Transverse colon (tissue), 4 donors: ENCODE measurements around the gene RIC8A. TPM values are rescaled to one million over a fixed set of nuclear protein-coding genes. Genes with fewer than 3 reads are reported as not detected.
A peak's percentile ranks its signal among the peaks of the same experiment; 100 is the strongest.

Experiments
- DNase-seq: peaks from one replicate; pipeline ENCODE4 v3.0.0-alpha.2; 2019
- H3K27ac ChIP-seq, 4 donors: fragments of 200-600 bp; sonication (generic); 2 replicates each; pipeline ENCODE4 v1.5.1; 2016 to 2018; ENCODE audit warnings: inconsistent platforms in 4 of 4
- H3K27me3 ChIP-seq: fragments of 200-600 bp; sonication (generic); 2 replicates; pipeline ENCODE4 v1.5.1; 2017; ENCODE audit warnings: inconsistent platforms
- H3K36me3 ChIP-seq, 4 donors: fragments of 200-600 bp; sonication (generic); 2 replicates each; pipeline ENCODE4 v1.5.1; 2017 to 2019; ENCODE audit warnings: inconsistent platforms in 4 of 4
- H3K4me1 ChIP-seq, 4 donors: fragments of 200-600 bp; sonication (generic); 2 replicates each; pipeline ENCODE4 v1.5.1; 2017 to 2020; ENCODE audit warnings: inconsistent platforms in 4 of 4
- H3K4me3 ChIP-seq, 4 donors: fragments of 200-600 bp; sonication (generic); 1 replicate in 1 of 4; 2 replicates in 3 of 4; pipeline versions ENCODE4 v1.5.1 to v1.6.1; 2017 to 2019; ENCODE audit warnings: inconsistent platforms in 4 of 4
- H3K9me3 ChIP-seq, 2 donors: fragments of 200-600 bp; sonication (generic); 2 replicates each; pipeline ENCODE4 v1.5.1; 2017 to 2019; ENCODE audit warnings: inconsistent platforms in 2 of 2
- EP300 ChIP-seq: sonication (generic); formaldehyde crosslinking; IDR thresholded peaks from one replicate; pipeline ENCODE4 v1.6.1; 2017; ENCODE audit warnings: antibody characterized with exemption, low read depth
- POLR2A ChIP-seq: fragments of 450-650 bp; IDR thresholded peaks from one replicate; pipeline ENCODE4 v1.6.1; 2016; ENCODE audit warnings: antibody characterized with exemption, mild to moderate bottlenecking, moderate library complexity
- POLR2AphosphoS5 ChIP-seq, 3 donors: sonication (generic); formaldehyde crosslinking; IDR thresholded peaks; one replicate each; pipeline ENCODE4 v1.6.1; 2016; ENCODE audit warnings: antibody characterized with exemption in 3 of 3
- WGBS, 2 donors: methylation state at CpG; one replicate each; pipeline ENCODE4 v1.1.5; 2018; ENCODE audit warnings: low coverage in 1 of 2; 5-methylcytosine and 5-hydroxymethylcytosine counted together
- in situ Hi-C, 4 donors: fragments of 200-750 bp; cut with MboI; loops; one replicate each; pipeline versions ENCODE4 v1.15.0 to v1.15.1; 2017; ENCODE audit warnings: low sequenced_read_pairs in 3 of 4, low pct_ligation_motif_present in 1 of 4, low pct_unique_long_range_greater_than_20kb in 1 of 4
- intact Hi-C: fragments of 100-400 bp; cut with DNase I; formaldehyde crosslinking; loops from one replicate; pipeline ENCODE4 v1.15.1; 2023; ENCODE audit warnings: low total_unique reads
- total RNA-seq, 4 donors: library from RNA; depleted of rRNA; stranded (reverse); fragments of >200 nt; gene quantifications; one replicate each; pipeline ENCODE4 v1.1.0, GENCODE V29; 2016
- TF ChIP-seq, protein P1 (sequence below), 5 experiments: fragments of 200-600 bp in 3 of 5; fragments of 450-650 bp in 2 of 5; sonication (generic) in 3 of 5; IDR thresholded peaks; 1 replicate in 2 of 5; 2 replicates in 3 of 5; pipeline ENCODE4 v1.5.1; 2016 to 2017; ENCODE audit warnings: antibody characterized with exemption in 5 of 5, inconsistent platforms in 3 of 5, mild to moderate bottlenecking in 2 of 5, moderate library complexity in 1 of 5

RIC8A gene
- total RNA-seq, 4 donors from 2014 or later, result 59.2 to 145 (median 93.8) TPM

DNA sequence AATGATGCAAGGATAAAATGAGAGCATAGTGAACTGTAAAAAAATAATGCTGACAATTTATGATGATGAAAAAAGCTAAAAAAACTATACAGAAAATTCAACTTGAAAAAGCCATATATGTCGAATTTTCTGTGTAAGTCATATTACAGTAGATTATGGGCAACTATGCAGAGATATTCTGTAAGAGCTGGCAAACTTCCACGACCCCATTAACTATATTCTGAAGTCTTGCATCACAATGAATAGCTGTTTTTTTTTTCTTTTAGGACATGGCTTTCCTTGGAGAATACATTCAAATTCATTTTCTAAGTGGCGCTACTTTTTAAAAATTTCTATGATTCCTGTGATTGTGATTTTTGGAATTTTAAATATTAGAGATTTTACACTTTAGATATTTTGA lies 47.7 kb downstream of the RIC8A start:
- 59 to 60% methylated on average over 3 of the region's 3 CpGs for WGBS, 2 donors
- intact Hi-C loops, result no loop called here
- TF ChIP-seq EP300 (no peak), POLR2AphosphoS5 (IDR thresholded peaks at IDR 0.05) (no peak), POLR2A (no peak)
- TF ChIP-seq, protein P1, sequence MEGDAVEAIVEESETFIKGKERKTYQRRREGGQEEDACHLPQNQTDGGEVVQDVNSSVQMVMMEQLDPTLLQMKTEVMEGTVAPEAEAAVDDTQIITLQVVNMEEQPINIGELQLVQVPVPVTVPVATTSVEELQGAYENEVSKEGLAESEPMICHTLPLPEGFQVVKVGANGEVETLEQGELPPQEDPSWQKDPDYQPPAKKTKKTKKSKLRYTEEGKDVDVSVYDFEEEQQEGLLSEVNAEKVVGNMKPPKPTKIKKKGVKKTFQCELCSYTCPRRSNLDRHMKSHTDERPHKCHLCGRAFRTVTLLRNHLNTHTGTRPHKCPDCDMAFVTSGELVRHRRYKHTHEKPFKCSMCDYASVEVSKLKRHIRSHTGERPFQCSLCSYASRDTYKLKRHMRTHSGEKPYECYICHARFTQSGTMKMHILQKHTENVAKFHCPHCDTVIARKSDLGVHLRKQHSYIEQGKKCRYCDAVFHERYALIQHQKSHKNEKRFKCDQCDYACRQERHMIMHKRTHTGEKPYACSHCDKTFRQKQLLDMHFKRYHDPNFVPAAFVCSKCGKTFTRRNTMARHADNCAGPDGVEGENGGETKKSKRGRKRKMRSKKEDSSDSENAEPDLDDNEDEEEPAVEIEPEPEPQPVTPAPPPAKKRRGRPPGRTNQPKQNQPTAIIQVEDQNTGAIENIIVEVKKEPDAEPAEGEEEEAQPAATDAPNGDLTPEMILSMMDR (IDR thresholded peaks at IDR 0.05), result no peak
- Histone ChIP-seq H3K27ac (no peak overlapping the region), H3K9me3 (no peaks in the 10 kb centered on the region), H3K36me3 (peaks cover 0 to 6% (median 3%) of the 10 kb centered on the region in 4 donors), H3K4me3 (no peak overlapping the region), H3K4me1 (no peaks in the 10 kb centered on the region), H3K27me3 (no peaks in the 10 kb centered on the region)
- in situ Hi-C loops, result loop anchor here in 1 of 4 donors (10.0 kb wide), 1 partner anchor 110 kb away; the partner anchor contains the start of gene B4GALNT4
- no peak for DNase-seq

DNA sequence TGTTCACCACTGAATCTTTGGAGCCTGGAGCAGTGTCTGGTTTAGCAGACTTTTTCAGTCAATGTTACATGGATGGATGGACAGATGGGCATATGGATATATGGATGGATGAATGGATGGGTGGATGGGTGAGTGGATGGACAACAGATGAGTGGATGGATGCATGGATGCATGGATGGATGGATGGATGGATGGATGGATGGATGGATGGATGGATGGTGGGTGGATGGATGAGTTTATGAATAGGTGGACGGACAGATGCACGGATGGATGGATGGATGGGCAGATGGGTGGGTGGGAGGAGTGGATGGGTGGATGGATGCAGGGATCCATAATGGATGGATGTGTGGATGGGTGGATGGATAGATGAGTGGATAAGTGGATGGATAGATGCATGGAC lies 48.3 kb downstream of the RIC8A start:
- Histone ChIP-seq H3K4me1 (no peaks in the 10 kb centered on the region), H3K27me3 (no peaks in the 10 kb centered on the region), H3K27ac (no peak overlapping the region), H3K4me3 (no peak overlapping the region), H3K9me3 (no peaks in the 10 kb centered on the region), H3K36me3 (peaks cover 0 to 6% (median 3%) of the 10 kb centered on the region in 4 donors)
- intact Hi-C loops (no loop called here), in situ Hi-C loops (loop anchor here in 1 of 4 donors (10.0 kb wide), 1 partner anchor 109 kb away; the partner anchor contains the start of gene B4GALNT4)
- no peak for TF ChIP-seq POLR2A
- no peak for TF ChIP-seq EP300
- TF ChIP-seq POLR2AphosphoS5 (IDR thresholded peaks at IDR 0.05), result no peak
- TF ChIP-seq, protein P1 (IDR thresholded peaks at IDR 0.05), result no peak
- 95 to 97% methylated on average over 2 of the region's 2 CpGs for WGBS, 2 donors
- no peak for DNase-seq

- H3K9me3 ChIP-seq, result no peaks in the 10 kb centered on the region
- TF ChIP-seq EP300 (no peak), POLR2AphosphoS5 (IDR thresholded peaks at IDR 0.05) (no peak), POLR2A (no peak)
- TF ChIP-seq, protein P1 (IDR thresholded peaks at IDR 0.05), result no peak
- intact Hi-C loops, result no loop called here
- H3K4me3 ChIP-seq, result no peak overlapping the region
- no peaks in the 10 kb centered on the region for H3K4me1 ChIP-seq
- H3K27me3 ChIP-seq, result no peaks in the 10 kb centered on the region
- in situ Hi-C loops, result loop anchor here in 1 of 4 donors (10.0 kb wide), 1 partner anchor 108 kb away; the partner anchor contains the start of gene B4GALNT4
- 75 to 77% methylated on average over 8 to 14 of the region's 14 CpGs for WGBS, 2 donors
- no peak overlapping the region for H3K27ac ChIP-seq
- DNase-seq, result no peak
- H3K36me3 ChIP-seq, result no peaks in the 10 kb centered on the region
These were observed 49.6 kb downstream of the RIC8A start for GRCh38 chr11:256952-257737.

DNA sequence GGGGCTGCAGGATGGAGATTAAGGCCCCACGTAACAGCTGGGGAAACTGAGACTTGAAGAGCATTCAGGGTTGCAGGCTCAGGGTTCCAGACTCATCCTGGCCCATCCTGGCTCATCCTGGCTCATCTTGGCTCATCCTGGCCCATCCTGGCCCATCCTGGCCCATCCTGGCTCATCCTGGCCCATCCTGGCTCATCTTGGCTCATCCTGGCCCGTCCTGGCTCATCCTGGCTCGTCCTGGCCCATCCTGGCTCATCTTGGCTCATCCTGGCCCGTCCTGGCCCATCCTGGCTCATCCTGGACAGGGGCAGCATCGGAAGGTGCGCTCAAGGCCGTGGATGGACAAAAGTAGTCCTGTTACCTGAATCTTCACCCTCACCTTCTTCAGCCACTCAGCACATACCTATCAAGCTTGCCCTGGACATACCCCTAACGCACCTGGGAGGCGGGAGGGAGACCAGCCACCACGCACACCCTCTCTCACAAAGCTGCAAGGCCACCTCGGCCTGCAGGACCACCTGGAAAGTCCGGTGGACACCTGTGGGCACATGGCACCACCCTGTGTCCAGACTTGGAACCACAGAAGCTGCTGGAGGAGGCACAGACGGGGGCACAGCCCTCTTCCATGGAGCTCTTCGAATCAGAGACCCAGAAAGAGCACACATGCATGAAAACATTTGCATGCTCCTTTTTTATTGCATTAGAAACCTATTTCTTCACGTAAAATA lies 50.4 kb downstream of the RIC8A start:
- in situ Hi-C loops (loop anchor here in 1 of 4 donors (10.0 kb wide), 1 partner anchor 107 kb away; the partner anchor contains the start of gene B4GALNT4), intact Hi-C loops (no loop called here)
- 79% methylated on average over 15 of the region's 15 CpGs; no CpG with 5 or more reads in 1 of the 2 donors for WGBS, 2 donors
- Histone ChIP-seq H3K4me3 (no peak overlapping the region), H3K36me3 (no peaks in the 10 kb centered on the region), H3K9me3 (no peaks in the 10 kb centered on the region), H3K4me1 (no peaks in the 10 kb centered on the region), H3K27me3 (no peaks in the 10 kb centered on the region), H3K27ac (no peak overlapping the region)
- DNase-seq, result no peak
- TF ChIP-seq, protein P1 (IDR thresholded peaks at IDR 0.05), result peak in 1 of 5 experiments; percentile 7
- TF ChIP-seq POLR2AphosphoS5 (IDR thresholded peaks at IDR 0.05), result no peak
